Neural cell (in vitro differentiated cells): ENCODE data around the gene NIT1.

Experiments used
- EP300 ChIP-seq: fragments of 450-650 bp; conservative IDR thresholded peaks from 2 replicates; pipeline ENCODE4 v1.6.1; 2014; ENCODE audit warnings: antibody characterized with exemption, mild to moderate bottlenecking, moderate library complexity; ENCODE audit not compliant: poor library complexity, severe bottlenecking
- EZH2 ChIP-seq: fragments of 200-600, 300-800 bp; shearing (Covaris generic), sonication (generic); IDR thresholded peaks from 2 replicates; pipeline ENCODE4 v1.6.1; 2014; ENCODE audit warnings: antibody characterized with exemption, low read length, borderline replicate concordance, mild to moderate bottlenecking; ENCODE audit not compliant: insufficient read depth, poor library complexity, severe bottlenecking
- MXI1 ChIP-seq: fragments of 450-650 bp; conservative IDR thresholded peaks from 2 replicates; pipeline ENCODE4 v1.6.1; 2014; ENCODE audit warnings: antibody characterized with exemption, mild to moderate bottlenecking; ENCODE audit not compliant: poor library complexity, severe bottlenecking
- POLR2AphosphoS5 ChIP-seq: IDR thresholded peaks from 2 replicates; pipeline ENCODE4 v1.6.1; 2012
- RAD21 ChIP-seq: fragments of 450-650 bp; conservative IDR thresholded peaks from 2 replicates; pipeline ENCODE4 v1.6.1; 2014; ENCODE audit warnings: antibody characterized with exemption, mild to moderate bottlenecking, moderate library complexity
- SMC3 ChIP-seq: fragments of 450-650 bp; conservative IDR thresholded peaks from 2 replicates; pipeline ENCODE4 v1.6.1; 2014; ENCODE audit warnings: antibody characterized with exemption, mild to moderate bottlenecking, moderate library complexity; ENCODE audit not compliant: poor library complexity
- TAF1 ChIP-seq: IDR thresholded peaks from 2 replicates; pipeline ENCODE4 v1.6.1; 2012; ENCODE audit warnings: low read depth
- TF ChIP-seq, protein P1 (sequence below): fragments of 450-650 bp; IDR thresholded peaks from 2 replicates; pipeline ENCODE4 v1.5.1; 2014; ENCODE audit warnings: antibody characterized with exemption, mild to moderate bottlenecking, moderate library complexity; ENCODE audit not compliant: poor library complexity, severe bottlenecking
- TF ChIP-seq, protein P2 (sequence below): IDR thresholded peaks from 2 replicates; pipeline ENCODE4 v1.6.1; 2012; ENCODE audit warnings: borderline replicate concordance

DNA sequence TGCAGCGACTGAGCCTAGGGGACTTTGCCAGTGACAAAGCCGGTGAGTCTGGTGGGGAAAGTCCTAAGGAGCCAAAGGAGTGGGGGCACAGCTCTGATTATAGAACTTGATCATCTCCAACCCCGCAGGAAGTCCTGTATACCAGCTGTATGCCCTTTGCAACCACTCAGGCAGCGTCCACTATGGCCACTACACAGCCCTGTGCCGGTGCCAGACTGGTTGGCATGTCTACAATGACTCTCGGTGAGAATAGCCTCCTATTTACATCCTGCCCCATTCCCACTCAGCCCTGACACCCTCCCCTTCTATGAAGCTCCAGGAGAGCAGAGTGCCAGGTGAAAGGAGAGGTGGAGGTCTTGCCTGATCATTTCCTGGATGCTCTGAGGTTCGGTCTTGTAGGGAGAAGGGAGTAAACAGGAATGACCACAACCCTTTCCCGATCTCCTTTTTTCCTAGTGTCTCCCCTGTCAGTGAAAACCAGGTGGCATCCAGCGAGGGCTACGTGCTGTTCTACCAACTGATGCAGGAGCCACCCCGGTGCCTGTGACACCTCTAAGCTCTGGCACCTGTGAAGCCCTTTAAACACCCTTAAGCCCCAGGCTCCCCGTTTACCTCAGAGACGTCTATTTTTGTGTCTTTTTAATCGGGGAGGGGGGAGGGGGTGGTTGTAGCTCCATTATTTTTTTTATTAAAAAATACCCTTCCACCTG lies 47.2 kb downstream of the NIT1 start:
- TF ChIP-seq, protein P1, sequence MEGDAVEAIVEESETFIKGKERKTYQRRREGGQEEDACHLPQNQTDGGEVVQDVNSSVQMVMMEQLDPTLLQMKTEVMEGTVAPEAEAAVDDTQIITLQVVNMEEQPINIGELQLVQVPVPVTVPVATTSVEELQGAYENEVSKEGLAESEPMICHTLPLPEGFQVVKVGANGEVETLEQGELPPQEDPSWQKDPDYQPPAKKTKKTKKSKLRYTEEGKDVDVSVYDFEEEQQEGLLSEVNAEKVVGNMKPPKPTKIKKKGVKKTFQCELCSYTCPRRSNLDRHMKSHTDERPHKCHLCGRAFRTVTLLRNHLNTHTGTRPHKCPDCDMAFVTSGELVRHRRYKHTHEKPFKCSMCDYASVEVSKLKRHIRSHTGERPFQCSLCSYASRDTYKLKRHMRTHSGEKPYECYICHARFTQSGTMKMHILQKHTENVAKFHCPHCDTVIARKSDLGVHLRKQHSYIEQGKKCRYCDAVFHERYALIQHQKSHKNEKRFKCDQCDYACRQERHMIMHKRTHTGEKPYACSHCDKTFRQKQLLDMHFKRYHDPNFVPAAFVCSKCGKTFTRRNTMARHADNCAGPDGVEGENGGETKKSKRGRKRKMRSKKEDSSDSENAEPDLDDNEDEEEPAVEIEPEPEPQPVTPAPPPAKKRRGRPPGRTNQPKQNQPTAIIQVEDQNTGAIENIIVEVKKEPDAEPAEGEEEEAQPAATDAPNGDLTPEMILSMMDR: no peak
- TF ChIP-seq TAF1 (no peak), SMC3 (no peak), EP300 (no peak), POLR2AphosphoS5 (no peak), EZH2 (no peak), MXI1 (no peak), RAD21 (no peak)
- TF ChIP-seq, protein P2, sequence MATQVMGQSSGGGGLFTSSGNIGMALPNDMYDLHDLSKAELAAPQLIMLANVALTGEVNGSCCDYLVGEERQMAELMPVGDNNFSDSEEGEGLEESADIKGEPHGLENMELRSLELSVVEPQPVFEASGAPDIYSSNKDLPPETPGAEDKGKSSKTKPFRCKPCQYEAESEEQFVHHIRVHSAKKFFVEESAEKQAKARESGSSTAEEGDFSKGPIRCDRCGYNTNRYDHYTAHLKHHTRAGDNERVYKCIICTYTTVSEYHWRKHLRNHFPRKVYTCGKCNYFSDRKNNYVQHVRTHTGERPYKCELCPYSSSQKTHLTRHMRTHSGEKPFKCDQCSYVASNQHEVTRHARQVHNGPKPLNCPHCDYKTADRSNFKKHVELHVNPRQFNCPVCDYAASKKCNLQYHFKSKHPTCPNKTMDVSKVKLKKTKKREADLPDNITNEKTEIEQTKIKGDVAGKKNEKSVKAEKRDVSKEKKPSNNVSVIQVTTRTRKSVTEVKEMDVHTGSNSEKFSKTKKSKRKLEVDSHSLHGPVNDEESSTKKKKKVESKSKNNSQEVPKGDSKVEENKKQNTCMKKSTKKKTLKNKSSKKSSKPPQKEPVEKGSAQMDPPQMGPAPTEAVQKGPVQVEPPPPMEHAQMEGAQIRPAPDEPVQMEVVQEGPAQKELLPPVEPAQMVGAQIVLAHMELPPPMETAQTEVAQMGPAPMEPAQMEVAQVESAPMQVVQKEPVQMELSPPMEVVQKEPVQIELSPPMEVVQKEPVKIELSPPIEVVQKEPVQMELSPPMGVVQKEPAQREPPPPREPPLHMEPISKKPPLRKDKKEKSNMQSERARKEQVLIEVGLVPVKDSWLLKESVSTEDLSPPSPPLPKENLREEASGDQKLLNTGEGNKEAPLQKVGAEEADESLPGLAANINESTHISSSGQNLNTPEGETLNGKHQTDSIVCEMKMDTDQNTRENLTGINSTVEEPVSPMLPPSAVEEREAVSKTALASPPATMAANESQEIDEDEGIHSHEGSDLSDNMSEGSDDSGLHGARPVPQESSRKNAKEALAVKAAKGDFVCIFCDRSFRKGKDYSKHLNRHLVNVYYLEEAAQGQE: no peak
